Activated gamma-delta T cell (primary cell): Measurements from ENCODE around the gene ENTREP1.
"Not testable (repeated sequence)": the region's sequence is repeated elsewhere in the genome, so short reads cannot be mapped to it uniquely, and the experiment has no call there.

Experiments
- DNase-seq: peaks from one replicate; lab custom pipeline; 2025; lab: John Stamatoyannopoulos, UW
- total RNA-seq, 2 donors: gene quantifications; one replicate each; lab custom pipeline; 2026; lab: John Stamatoyannopoulos, UW

Gene ENTREP1
- 0 to 0.04 reads per million in 2 donors for total RNA-seq

- DNase-seq: no peak
Observed at GRCh38 chr9:69324549-69325401, at the start of gene ENTREP1. Gene ENTREP1 (plus strand): TSS chr9:69325215. CDS start chr9:69325310, 95 bp downstream.

GRCh38 chr9:69276775-69277174 is 48.2 kb upstream of the ENTREP1 start:
- no peak for DNase-seq

- DNase-seq: no peak
Observed at GRCh38 chr9:69279084-69279731, 45.8 kb upstream of the ENTREP1 start.

GRCh38 chr9:69279733-69280132 is 45.3 kb upstream of the ENTREP1 start:
- DNase-seq: no peak

GRCh38 chr9:69283003-69283402 is 42.0 kb upstream of the ENTREP1 start:
- DNase-seq: no peak

GRCh38 chr9:69292078-69292477 is 32.9 kb upstream of the ENTREP1 start:
- no peak for DNase-seq

GRCh38 chr9:69293156-69293555 is 31.9 kb upstream of the ENTREP1 start:
- no peak for DNase-seq

GRCh38 chr9:69295872-69296552 is 29.0 kb upstream of the ENTREP1 start:
- DNase-seq: no peak

- DNase-seq: no peak
Observed at GRCh38 chr9:69297300-69297980, 27.6 kb upstream of the ENTREP1 start.

GRCh38 chr9:69299315-69299714 is 25.7 kb upstream of the ENTREP1 start:
- no peak for DNase-seq

- no peak for DNase-seq
Observed at GRCh38 chr9:69299826-69300225, 25.2 kb upstream of the ENTREP1 start.

- no peak for DNase-seq
Observed at GRCh38 chr9:69303331-69303730, 21.7 kb upstream of the ENTREP1 start.

GRCh38 chr9:69306895-69307445 is 18.0 kb upstream of the ENTREP1 start:
- DNase-seq: not testable (repeated sequence)

GRCh38 chr9:69307446-69308205 is 17.4 kb upstream of the ENTREP1 start:
- no peak for DNase-seq

- no peak for DNase-seq
Observed at GRCh38 chr9:69308206-69308931, 16.6 kb upstream of the ENTREP1 start.

- no peak for DNase-seq
Observed at GRCh38 chr9:69313175-69313574, 11.8 kb upstream of the ENTREP1 start.

- no peak for DNase-seq
Observed at GRCh38 chr9:69314547-69314946, 10.5 kb upstream of the ENTREP1 start.

- no peak for DNase-seq
Observed at GRCh38 chr9:69317081-69317480, 7.9 kb upstream of the ENTREP1 start.

- no peak for DNase-seq
Observed at GRCh38 chr9:69317894-69318293, 7.1 kb upstream of the ENTREP1 start.

- DNase-seq: no peak
Observed at GRCh38 chr9:69319324-69320025, 5.5 kb upstream of the ENTREP1 start.
